Measurements from ENCODE around the gene GGT6. TPM values are rescaled to one million over a fixed set of nuclear protein-coding genes. Genes with fewer than 3 reads are reported as not detected.
A peak's percentile ranks its signal among the peaks of the same experiment; 100 is the strongest.
"Not testable (repeated sequence)": the region's sequence is repeated elsewhere in the genome, so short reads cannot be mapped to it uniquely, and the experiment has no call there.

GGT6 gene
- total RNA-seq, 1 experiment from 2014 or later: not detected

- CTCF ChIA-PET: no interaction called here
- Mint-ChIP-seq H3K36me3 (ENCODE audit: insufficient read depth, unreplicated experiment) (peaks cover 14% of the 10 kb centered on the region), H3K4me1 (ENCODE audit: low read depth, unreplicated experiment) (peaks cover 8% of the 10 kb centered on the region), H3K9me3 (ENCODE audit: unreplicated experiment) (no peaks in the 10 kb centered on the region), H3K4me3 (ENCODE audit: unreplicated experiment) (no peak overlapping the region), H3K27me3 (ENCODE audit: insufficient read depth, unreplicated experiment) (no peaks in the 10 kb centered on the region), H3K27ac (ENCODE audit: unreplicated experiment) (peak overlapping the region; percentile 30)
- H3K4me1 ChIP-seq: peaks cover 16% of the 10 kb centered on the region; the same call in 1 of the 2 replicates
- intact Hi-C loops (cut with micrococcal nuclease; ENCODE audit: unreplicated experiment): no loop called here
- TF ChIP-seq CTCF (IDR thresholded peaks at IDR 0.05; ENCODE audit: insufficient read depth in 1 of 2, low read depth in 1 of 2, low read length in 1 of 2, severe bottlenecking in 1 of 2, unreplicated experiment in 1 of 2): no peak
- no peaks in the 10 kb centered on the region for H3K36me3 ChIP-seq (ENCODE audit: control insufficient read depth, insufficient read depth, low read length)
- H3K27me3 ChIP-seq (replicated peaks; ENCODE audit: control insufficient read depth, insufficient read depth, low read length): no peaks in the 10 kb centered on the region
- H3K9me3 ChIP-seq: no peaks in the 10 kb centered on the region
- no peak for DNase-seq
- BruUV-seq (replicated peaks): no TSS peak
- POLR2A ChIA-PET: no interaction called here
- H3K4me3 ChIP-seq (ENCODE audit: low read depth, low read length): no peak overlapping the region
Observed at GRCh38 chr17:4592240-4593005, 32.0 kb upstream of the GGT6 start.

- BruUV-seq (replicated peaks): no TSS peak
- no peaks in the 10 kb centered on the region for H3K27me3 Mint-ChIP-seq (ENCODE audit: insufficient read depth, unreplicated experiment)
- ChIA-PET POLR2A (no interaction called here), CTCF (no interaction called here)
- peaks cover 16% of the 10 kb centered on the region for H3K36me3 Mint-ChIP-seq (ENCODE audit: insufficient read depth, unreplicated experiment)
- intact Hi-C loops (cut with micrococcal nuclease; ENCODE audit: unreplicated experiment): no loop called here
- H3K4me3 ChIP-seq (ENCODE audit: low read depth, low read length): no peak overlapping the region
- H3K9me3 ChIP-seq: no peaks in the 10 kb centered on the region
- no peaks in the 10 kb centered on the region for H3K36me3 ChIP-seq (ENCODE audit: control insufficient read depth, insufficient read depth, low read length)
- no peaks in the 10 kb centered on the region for H3K27me3 ChIP-seq (replicated peaks; ENCODE audit: control insufficient read depth, insufficient read depth, low read length)
- no peaks in the 10 kb centered on the region for H3K9me3 Mint-ChIP-seq (ENCODE audit: unreplicated experiment)
- DNase-seq: no peak
- peaks cover 14% of the 10 kb centered on the region for H3K4me1 Mint-ChIP-seq (ENCODE audit: low read depth, unreplicated experiment)
- peaks cover 22% of the 10 kb centered on the region; the same call in 1 of the 2 replicates for H3K4me1 ChIP-seq
- no peak overlapping the region for H3K4me3 Mint-ChIP-seq (ENCODE audit: unreplicated experiment)
- TF ChIP-seq CTCF (IDR thresholded peaks at IDR 0.05; ENCODE audit: insufficient read depth in 1 of 2, low read depth in 1 of 2, low read length in 1 of 2, severe bottlenecking in 1 of 2, unreplicated experiment in 1 of 2): no peak
- H3K27ac Mint-ChIP-seq (ENCODE audit: unreplicated experiment): no peak overlapping the region
Observed at GRCh38 chr17:4591529-4591928, 31.2 kb upstream of the GGT6 start.

- H3K36me3 ChIP-seq (ENCODE audit: control insufficient read depth, insufficient read depth, low read length): no peaks in the 10 kb centered on the region
- DNase-seq: no peak
- peaks cover 22% of the 10 kb centered on the region; the same call in 1 of the 2 replicates for H3K4me1 ChIP-seq
- TF ChIP-seq CTCF (IDR thresholded peaks at IDR 0.05; ENCODE audit: insufficient read depth in 1 of 2, low read depth in 1 of 2, low read length in 1 of 2, severe bottlenecking in 1 of 2, unreplicated experiment in 1 of 2): no peak
- intact Hi-C loops (cut with micrococcal nuclease; ENCODE audit: unreplicated experiment): no loop called here
- Mint-ChIP-seq H3K4me3 (ENCODE audit: unreplicated experiment) (no peak overlapping the region), H3K27ac (ENCODE audit: unreplicated experiment) (no peak overlapping the region), H3K36me3 (ENCODE audit: insufficient read depth, unreplicated experiment) (peaks cover 18% of the 10 kb centered on the region), H3K27me3 (ENCODE audit: insufficient read depth, unreplicated experiment) (no peaks in the 10 kb centered on the region), H3K4me1 (ENCODE audit: low read depth, unreplicated experiment) (peaks cover 19% of the 10 kb centered on the region), H3K9me3 (ENCODE audit: unreplicated experiment) (no peaks in the 10 kb centered on the region)
- H3K27me3 ChIP-seq (replicated peaks; ENCODE audit: control insufficient read depth, insufficient read depth, low read length): no peaks in the 10 kb centered on the region
- ChIA-PET POLR2A (no interaction called here), CTCF (no interaction called here)
- H3K9me3 ChIP-seq: no peaks in the 10 kb centered on the region
- H3K4me3 ChIP-seq (ENCODE audit: low read depth, low read length): no peak overlapping the region
- BruUV-seq (replicated peaks): no TSS peak
Observed at GRCh38 chr17:4590981-4591453, 30.6 kb upstream of the GGT6 start.

- Mint-ChIP-seq H3K36me3 (ENCODE audit: insufficient read depth, unreplicated experiment) (peaks cover 23% of the 10 kb centered on the region), H3K4me1 (ENCODE audit: low read depth, unreplicated experiment) (peaks cover 20% of the 10 kb centered on the region), H3K27ac (ENCODE audit: unreplicated experiment) (peak overlapping the region; percentile 67)
- intact Hi-C loops (cut with micrococcal nuclease; ENCODE audit: unreplicated experiment); H3K4me3 ChIP-seq (ENCODE audit: low read depth, low read length); H3K9me3 Mint-ChIP-seq (ENCODE audit: unreplicated experiment); H3K27me3 ChIP-seq (replicated peaks; ENCODE audit: control insufficient read depth, insufficient read depth, low read length); H3K4me3 Mint-ChIP-seq (ENCODE audit: unreplicated experiment); BruUV-seq (replicated peaks); H3K9me3 ChIP-seq; H3K36me3 ChIP-seq (ENCODE audit: control insufficient read depth, insufficient read depth, low read length); CTCF ChIA-PET; POLR2A ChIA-PET; H3K27me3 Mint-ChIP-seq (ENCODE audit: insufficient read depth, unreplicated experiment); DNase-seq: not testable (repeated sequence)
- H3K4me1 ChIP-seq: peaks cover 22% of the 10 kb centered on the region; the same call in 1 of the 2 replicates
Observed at GRCh38 chr17:4590042-4590441, 29.7 kb upstream of the GGT6 start.

All from Caco-2 (cell line).